ENCODE results near the gene NELFB.

- TF ChIP-seq CTCF (conservative IDR thresholded peaks at IDR 0.05; ENCODE audit: low read depth, low read length) = no peak
- TF ChIP-seq EZH2 (IDR thresholded peaks at IDR 0.05; ENCODE audit: borderline replicate concordance, low read depth, low read length, poor library complexity, severe bottlenecking) = no peak
Measured at GRCh38 chr9:137240318-137240840, 14.7 kb upstream of the NELFB start.
